ENCODE measurements around the gene MBD3L2.

The MBD3L2 gene

GRCh38 chr19:7069904-7070226, 20.7 kb downstream of the MBD3L2 start:
- TF ChIP-seq CTCF (conservative IDR thresholded peaks at IDR 0.05; ENCODE audit: control insufficient read depth, insufficient read depth, low read depth, low read length), result no peak
- no peak for DNase-seq (ENCODE audit: low read depth)
- peak overlapping the region; percentile 84 for H3K4me3 ChIP-seq (ENCODE audit: control insufficient read depth, low read depth, low read length)

DNA sequence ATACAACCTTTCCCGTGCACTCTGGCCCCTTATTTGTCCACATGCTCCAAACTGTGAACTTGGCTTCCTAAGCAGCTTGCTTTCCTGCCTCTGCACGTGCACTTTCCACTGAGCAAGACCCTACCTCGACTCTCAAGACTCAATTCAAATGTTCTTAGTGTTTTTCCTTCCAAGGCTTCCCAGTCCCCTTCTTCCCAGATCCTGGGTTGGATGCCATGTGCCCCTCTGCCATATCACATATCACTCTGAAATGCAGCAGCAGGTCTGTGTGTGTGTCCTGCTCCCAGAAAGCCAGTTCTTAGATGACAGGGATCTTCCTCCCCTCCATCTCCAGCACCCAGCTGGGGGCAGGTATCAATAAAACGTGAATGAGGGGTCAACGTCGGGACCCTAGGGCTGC, 23.4 kb downstream of the MBD3L2 start:
- H3K4me3 ChIP-seq (ENCODE audit: control insufficient read depth, low read depth, low read length), result no peak overlapping the region
- DNase-seq (ENCODE audit: low read depth), result no peak
- TF ChIP-seq CTCF (conservative IDR thresholded peaks at IDR 0.05; ENCODE audit: control insufficient read depth, insufficient read depth, low read depth, low read length), result no peak

- TF ChIP-seq CTCF (conservative IDR thresholded peaks at IDR 0.05; ENCODE audit: control insufficient read depth, insufficient read depth, low read depth, low read length), result no peak
- no peak for DNase-seq (ENCODE audit: low read depth)
- no peak overlapping the region for H3K4me3 ChIP-seq (ENCODE audit: control insufficient read depth, low read depth, low read length)
Measured at GRCh38 chr19:7074705-7075282, 25.7 kb downstream of the MBD3L2 start.

DNA sequence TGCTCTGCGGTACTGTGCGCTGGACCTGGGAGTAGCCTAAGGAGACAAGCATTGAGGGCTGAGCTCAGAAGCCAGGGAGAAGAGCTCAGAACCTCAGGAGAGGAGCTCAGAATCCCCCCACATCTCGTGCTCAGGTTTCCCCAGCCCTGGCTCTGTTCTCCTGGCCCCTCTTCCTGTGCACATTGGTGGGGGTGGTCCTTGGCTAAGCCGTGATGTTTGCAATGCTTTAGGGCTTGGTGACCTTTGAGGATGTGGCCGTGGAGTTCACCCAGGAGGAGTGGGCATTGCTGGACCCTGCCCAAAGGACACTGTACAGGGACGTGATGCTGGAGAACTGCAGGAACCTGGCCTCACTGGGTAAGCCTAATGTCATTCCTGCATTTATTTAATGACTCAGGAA, 27.0 kb downstream of the MBD3L2 start:
- DNase-seq (ENCODE audit: low read depth), result no peak
- no peak for TF ChIP-seq CTCF (conservative IDR thresholded peaks at IDR 0.05; ENCODE audit: control insufficient read depth, insufficient read depth, low read depth, low read length)
- no peak overlapping the region for H3K4me3 ChIP-seq (ENCODE audit: control insufficient read depth, low read depth, low read length)

DNA sequence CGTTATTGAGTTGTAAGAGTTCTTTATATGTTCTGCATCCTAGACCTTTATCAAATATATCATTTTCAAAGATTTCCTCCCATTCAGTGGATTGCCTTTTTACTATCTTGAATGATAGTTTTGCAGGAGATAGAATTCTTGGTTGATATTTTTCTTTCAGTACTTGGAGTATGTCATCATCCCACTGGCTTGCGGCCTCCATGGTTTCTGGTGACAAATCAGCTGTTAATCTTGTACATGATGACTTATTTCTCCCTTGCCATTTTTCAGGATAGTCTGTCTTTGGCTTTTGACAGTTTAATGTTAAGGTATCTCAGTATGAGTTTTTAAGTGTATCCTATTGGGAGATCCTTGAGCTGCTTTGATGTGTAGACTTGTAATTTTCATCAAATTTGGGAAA, 28.9 kb downstream of the MBD3L2 start:
- no peak overlapping the region for H3K4me3 ChIP-seq (ENCODE audit: control insufficient read depth, low read depth, low read length)
- DNase-seq (ENCODE audit: low read depth), result no peak
- no peak for TF ChIP-seq CTCF (conservative IDR thresholded peaks at IDR 0.05; ENCODE audit: control insufficient read depth, insufficient read depth, low read depth, low read length)

GRCh38 chr19:7083076-7083956, 34.2 kb downstream of the MBD3L2 start:
- H3K4me3 ChIP-seq (ENCODE audit: control insufficient read depth, low read depth, low read length), result no peak overlapping the region
- no peak for TF ChIP-seq CTCF (conservative IDR thresholded peaks at IDR 0.05; ENCODE audit: control insufficient read depth, insufficient read depth, low read depth, low read length)

More at GRCh38 chr19:7083076-7083956, 34.2 kb downstream of the MBD3L2 start:
- DNase-seq (ENCODE audit: low read depth), result peak; percentile 56

Data from fibroblast of mammary gland (primary cell).